Activated naive CD4-positive, alpha-beta T cell treated with anti-CD3 and anti-CD28 coated beads, Interleukin-2, amount 10 ng/mL, durations not matched to agents 7 days and 5 days (primary cell): ENCODE measurements around the gene GPR142.

Experiments
- CTCF ChIA-PET: fragments of 350-600 bp; sonication (Branson Sonifier 250); formaldehyde crosslinking; loops from one replicate; lab custom pipeline; 2021; ENCODE audit warnings: antibody characterized with exemption; lab: Charles Lee
- DNase-seq: peaks from one replicate; pipeline ENCODE4 v3.0.0-alpha.2; 2020
- H3K27ac Mint-ChIP-seq: one replicate; pipeline ENCODE4 v1.8.0; 2021; ENCODE audit warnings: mild to moderate bottlenecking, moderate library complexity, mixed read lengths
- H3K27me3 Mint-ChIP-seq: one replicate; pipeline ENCODE4 v1.8.0; 2021; ENCODE audit warnings: mild to moderate bottlenecking, mixed read lengths
- H3K36me3 Mint-ChIP-seq: one replicate; pipeline ENCODE4 v1.8.0; 2021; ENCODE audit warnings: mixed read lengths
- H3K4me1 Mint-ChIP-seq: one replicate; pipeline ENCODE4 v1.8.0; 2021; ENCODE audit warnings: mixed read lengths
- H3K4me3 Mint-ChIP-seq: one replicate; pipeline ENCODE4 v1.8.0; 2021; ENCODE audit warnings: mild to moderate bottlenecking, moderate library complexity, mixed read lengths
- H3K9me3 Mint-ChIP-seq: one replicate; pipeline ENCODE4 v1.8.0; 2021; ENCODE audit warnings: mixed read lengths

The GPR142 gene

DNA sequence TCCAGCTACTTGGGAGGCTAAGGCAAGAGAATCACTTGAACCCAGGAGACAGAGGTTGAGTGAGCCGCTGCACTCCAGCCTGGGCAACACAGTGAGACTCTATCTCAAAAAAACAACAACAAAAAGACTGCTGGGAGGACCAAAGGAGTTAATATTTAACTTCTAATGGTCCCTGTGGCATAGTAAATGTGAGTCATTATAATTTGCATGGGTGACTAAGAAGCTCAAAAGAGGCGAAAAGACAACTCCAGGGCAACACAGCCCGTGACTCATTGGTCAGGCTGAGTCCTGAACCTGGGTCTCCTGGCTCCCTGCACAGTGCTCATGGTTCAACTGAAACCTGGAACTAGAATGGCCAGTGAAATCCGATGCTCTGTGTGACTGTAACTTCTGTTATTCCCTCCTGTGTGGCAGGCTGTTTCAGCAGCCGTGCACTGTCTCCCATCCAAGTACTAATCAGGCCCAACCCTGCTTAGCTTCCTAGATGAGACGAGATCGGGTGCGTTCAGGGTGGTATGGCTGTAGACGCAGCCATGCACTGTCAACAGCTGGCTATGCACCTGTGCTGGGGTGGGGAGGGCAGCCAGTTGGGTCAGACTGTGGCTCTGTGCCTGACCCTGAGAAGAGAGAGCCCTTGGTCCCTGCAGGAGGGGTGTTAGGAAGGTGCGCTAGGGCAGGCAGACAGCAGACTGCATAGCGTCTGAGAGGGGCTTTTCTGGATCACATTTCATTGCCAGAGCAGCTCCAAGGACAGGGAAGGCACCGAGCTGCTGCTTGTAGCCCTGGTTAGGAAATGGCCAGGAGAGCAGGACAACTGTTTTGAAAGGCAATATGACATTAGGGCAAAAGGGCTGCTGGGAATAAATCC, 50.1 kb downstream of the GPR142 start:
- no peaks in the 10 kb centered on the region for H3K36me3 Mint-ChIP-seq
- no peaks in the 10 kb centered on the region for H3K9me3 Mint-ChIP-seq
- DNase-seq = no peak
- H3K4me1 Mint-ChIP-seq = no peaks in the 10 kb centered on the region
- no peak overlapping the region for H3K27ac Mint-ChIP-seq
- CTCF ChIA-PET = interaction anchor here (0.9 to 1.2 kb wide), 2 partner anchors 39 to 56 kb away, joined by 3 read pairs; partner anchors contain the start of gene BTBD17
- H3K27me3 Mint-ChIP-seq = peaks cover 29% of the 10 kb centered on the region
- no peak overlapping the region for H3K4me3 Mint-ChIP-seq

DNA sequence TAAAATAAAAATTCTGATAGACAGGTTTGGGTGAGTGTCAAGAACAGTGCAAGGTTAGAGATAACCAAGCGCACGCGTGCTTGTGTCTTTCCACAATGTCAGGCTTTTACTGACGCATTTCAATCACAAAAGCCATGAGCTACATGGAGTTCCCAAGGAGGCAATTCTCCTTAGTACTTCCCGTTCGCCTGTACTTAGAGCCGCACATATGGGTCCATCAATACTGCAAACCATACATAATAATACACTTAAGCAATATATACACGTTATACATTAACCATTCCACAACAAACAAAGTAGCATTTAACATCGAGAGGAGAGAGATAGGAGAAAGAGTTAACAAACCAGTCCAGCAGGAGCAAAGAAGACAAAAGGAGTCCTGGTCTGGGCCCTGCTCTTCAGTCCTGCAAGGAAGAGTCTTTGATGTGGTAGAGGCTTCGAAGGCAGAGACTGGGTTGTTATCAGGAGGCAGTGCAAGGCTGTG, 52.7 kb downstream of the GPR142 start:
- Mint-ChIP-seq H3K36me3 (no peaks in the 10 kb centered on the region), H3K27me3 (peaks cover 30% of the 10 kb centered on the region), H3K4me1 (no peaks in the 10 kb centered on the region), H3K9me3 (no peaks in the 10 kb centered on the region), H3K27ac (no peak overlapping the region), H3K4me3 (no peak overlapping the region)
- DNase-seq = no peak
- CTCF ChIA-PET = no interaction called here
